HFF-Myc (cell line): ENCODE data around the gene THSD8.
A peak's percentile ranks its signal among the peaks of the same experiment; 100 is the strongest.
"Not testable (repeated sequence)": the region's sequence is repeated elsewhere in the genome, so short reads cannot be mapped to it uniquely, and the experiment has no call there.

Experiments
- DNase-seq: peaks from one replicate; pipeline ENCODE4 v3.0.0-alpha.2; 2011; ENCODE audit warnings: low read depth; ENCODE audit errors: extremely low read depth
- H3K4me3 ChIP-seq: replicated peaks from 2 replicates; pipeline ENCODE4 v1.5.1; 2011; ENCODE audit warnings: low read depth, mild to moderate bottlenecking, control low read depth, low read length
- CTCF ChIP-seq: IDR thresholded peaks from 2 replicates; pipeline ENCODE4 v1.5.1; 2012; ENCODE audit warnings: mild to moderate bottlenecking, low read depth, low read length, control low read depth; ENCODE audit errors: missing control alignments

Gene THSD8

GRCh38 chr19:12843999-12844732 lies 42.3 kb downstream of the THSD8 start:
- no peak for TF ChIP-seq CTCF
- H3K4me3 ChIP-seq = no peak overlapping the region
- DNase-seq = no peak

- not testable (repeated sequence) for DNase-seq, H3K4me3 ChIP-seq
Measured at GRCh38 chr19:12846613-12847012, 44.7 kb downstream of the THSD8 start.

- DNase-seq = peak; percentile 48
- peak; percentile 98 for TF ChIP-seq CTCF
- H3K4me3 ChIP-seq = no peak overlapping the region
Measured at GRCh38 chr19:12847159-12848139, 45.6 kb downstream of the THSD8 start.
